Mammary epithelial cell (primary cell): ENCODE measurements around the gene USP16.

ENCODE experiments used
- CTCF ChIP-seq, 2 donors: IDR thresholded peaks in 1 of 2; conservative IDR thresholded peaks in 1 of 2; 2 replicates each; pipeline ENCODE4 v1.5.1; 2011 to 2012; ENCODE audit warnings: inconsistent platforms in 2 of 2, low read length in 2 of 2, mild to moderate bottlenecking in 2 of 2, control low read depth in 1 of 2, low read depth in 1 of 2; ENCODE audit not compliant: insufficient read depth in 1 of 2; ENCODE audit errors: extremely low read depth in 1 of 2
- EZH2 ChIP-seq: IDR thresholded peaks from 2 replicates; pipeline ENCODE4 v1.6.1; 2012; ENCODE audit warnings: low read length, inconsistent platforms, borderline replicate concordance

GRCh38 chr21:29074007-29074376 is 49.5 kb downstream of the USP16 start:
- TF ChIP-seq CTCF (conservative IDR thresholded peaks at IDR 0.05 in 1 of 2, IDR thresholded peaks at IDR 0.05 in 1 of 2; ENCODE audit: extremely low read depth in 1 of 2, insufficient read depth in 1 of 2, low read depth in 1 of 2, low read length in 2 of 2) (no peak), EZH2 (no peak)
